Coronary artery (tissue), 2 donors: ENCODE measurements around the gene ANKRD2.
"Not testable (repeated sequence)": the region's sequence is repeated elsewhere in the genome, so short reads cannot be mapped to it uniquely, and the experiment has no call there.

Experiments
- DNase-seq: peaks from one replicate; pipeline ENCODE4 v3.0.0-alpha.2; 2017; ENCODE audit warnings: low spot score
- H3K27ac ChIP-seq, 2 donors: fragments of 200-600 bp; sonication (generic); one replicate each; pipeline ENCODE4 v1.5.1; 2016 to 2019
- H3K4me3 ChIP-seq: fragments of 200-600 bp; sonication (generic); 2 replicates; pipeline ENCODE4 v1.5.1; 2016; ENCODE audit warnings: mild to moderate bottlenecking, moderate library complexity
- TF ChIP-seq, protein P1 (sequence below): fragments of 200-600 bp; sonication (generic); IDR thresholded peaks from one replicate; pipeline ENCODE4 v1.5.1; 2019; ENCODE audit warnings: antibody characterized with exemption

ANKRD2 gene

DNA sequence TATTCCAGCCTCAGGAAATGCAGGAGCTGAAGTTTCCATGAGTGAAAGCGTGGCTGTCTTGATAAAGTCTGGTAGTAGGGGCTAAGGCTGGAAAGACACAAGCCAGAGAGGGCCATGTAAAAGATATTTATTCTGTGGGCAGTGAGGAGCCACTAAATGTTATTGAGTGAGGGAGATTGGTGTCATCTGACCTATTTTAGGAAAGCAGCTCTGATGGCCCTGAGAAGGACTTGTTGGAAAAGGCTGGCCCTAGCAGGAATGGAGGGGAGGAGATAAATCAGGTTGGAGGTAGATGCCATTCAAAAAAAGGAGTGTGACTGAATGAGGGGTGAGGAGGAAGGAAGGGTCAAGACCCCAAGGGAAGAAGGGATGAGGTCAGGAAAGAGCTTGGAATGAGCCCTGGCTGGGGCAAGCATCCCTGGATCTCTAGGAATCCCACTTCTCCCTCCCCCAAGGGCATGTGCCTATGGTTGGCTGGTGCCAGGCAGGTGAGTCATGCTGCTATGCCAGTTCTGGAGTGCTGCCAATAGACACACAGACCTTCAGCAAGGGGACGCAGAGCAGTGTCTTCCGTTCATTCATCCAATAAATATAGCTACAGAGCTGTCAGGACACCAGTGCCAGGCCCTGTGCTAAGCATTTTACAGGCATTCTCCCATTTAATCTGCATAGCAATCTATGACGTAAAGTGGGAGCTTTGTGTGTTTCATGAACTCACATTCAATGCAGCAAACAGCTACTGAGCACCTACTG is 2.0 kb downstream of the ANKRD2 start:
- Histone ChIP-seq H3K4me3 (no peak overlapping the region), H3K27ac (peak overlapping the region; percentile 1 to 78)
- DNase-seq, result peak; percentile 80
- TF ChIP-seq, protein P1, sequence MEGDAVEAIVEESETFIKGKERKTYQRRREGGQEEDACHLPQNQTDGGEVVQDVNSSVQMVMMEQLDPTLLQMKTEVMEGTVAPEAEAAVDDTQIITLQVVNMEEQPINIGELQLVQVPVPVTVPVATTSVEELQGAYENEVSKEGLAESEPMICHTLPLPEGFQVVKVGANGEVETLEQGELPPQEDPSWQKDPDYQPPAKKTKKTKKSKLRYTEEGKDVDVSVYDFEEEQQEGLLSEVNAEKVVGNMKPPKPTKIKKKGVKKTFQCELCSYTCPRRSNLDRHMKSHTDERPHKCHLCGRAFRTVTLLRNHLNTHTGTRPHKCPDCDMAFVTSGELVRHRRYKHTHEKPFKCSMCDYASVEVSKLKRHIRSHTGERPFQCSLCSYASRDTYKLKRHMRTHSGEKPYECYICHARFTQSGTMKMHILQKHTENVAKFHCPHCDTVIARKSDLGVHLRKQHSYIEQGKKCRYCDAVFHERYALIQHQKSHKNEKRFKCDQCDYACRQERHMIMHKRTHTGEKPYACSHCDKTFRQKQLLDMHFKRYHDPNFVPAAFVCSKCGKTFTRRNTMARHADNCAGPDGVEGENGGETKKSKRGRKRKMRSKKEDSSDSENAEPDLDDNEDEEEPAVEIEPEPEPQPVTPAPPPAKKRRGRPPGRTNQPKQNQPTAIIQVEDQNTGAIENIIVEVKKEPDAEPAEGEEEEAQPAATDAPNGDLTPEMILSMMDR, result no peak

- H3K4me3 ChIP-seq, result no peak overlapping the region
- H3K27ac ChIP-seq, result peak overlapping the region; percentile 1 to 78
- TF ChIP-seq, protein P1, result no peak
- no peak for DNase-seq
These were observed 2.6 kb downstream of the ANKRD2 start for GRCh38 chr10:97575127-97575668.

GRCh38 chr10:97576487-97576886 is 3.9 kb downstream of the ANKRD2 start:
- not testable (repeated sequence) for H3K4me3 ChIP-seq, DNase-seq
- peak overlapping the region in 1 of 2 donors; percentile 61 for H3K27ac ChIP-seq

DNA sequence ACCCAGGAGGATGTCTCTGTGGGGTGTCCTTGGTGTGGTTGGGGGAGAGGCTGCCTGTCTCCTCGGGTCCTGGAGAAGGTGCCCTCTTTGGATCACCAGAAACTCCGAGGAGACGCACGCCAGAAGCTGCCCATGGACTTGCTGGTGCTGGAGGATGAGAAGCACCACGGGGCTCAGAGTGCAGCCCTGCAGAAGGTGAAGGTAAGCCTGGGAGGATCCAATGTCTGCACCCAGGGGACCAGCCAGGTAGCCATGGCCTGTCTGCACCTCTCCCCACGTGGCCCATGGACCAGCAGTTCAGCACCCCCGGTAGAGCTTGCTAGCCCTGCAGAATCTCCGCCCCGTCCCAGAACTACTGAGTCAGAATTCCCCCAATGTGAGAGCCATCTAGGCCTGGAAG is 5.1 kb downstream of the ANKRD2 start:
- no peak for DNase-seq
- no peak overlapping the region for H3K4me3 ChIP-seq
- TF ChIP-seq, protein P1, result no peak
- no peak overlapping the region for H3K27ac ChIP-seq

- H3K4me3 ChIP-seq, result no peak overlapping the region
- TF ChIP-seq, protein P1, result no peak
- no peak overlapping the region for H3K27ac ChIP-seq
- DNase-seq, result no peak
These were observed 5.7 kb downstream of the ANKRD2 start for GRCh38 chr10:97578171-97578844.

- Histone ChIP-seq H3K4me3 (no peak overlapping the region), H3K27ac (no peak overlapping the region)
- no peak for DNase-seq
- TF ChIP-seq, protein P1, result no peak
These were observed 8.1 kb downstream of the ANKRD2 start for GRCh38 chr10:97580421-97581367.

GRCh38 chr10:97582169-97582568 is 9.6 kb downstream of the ANKRD2 start:
- Histone ChIP-seq H3K4me3 (no peak overlapping the region), H3K27ac (no peak overlapping the region)
- TF ChIP-seq, protein P1, result no peak
- DNase-seq, result no peak
